NOMO-1 (cell line): ENCODE measurements around the gene TIE1.
A peak's percentile ranks its signal among the peaks of the same experiment; 100 is the strongest.

Source experiments
- DNase-seq, 2 experiments: peaks; one replicate each; lab custom pipeline; 2025; ENCODE audit not compliant: unreplicated experiment in 2 of 2; lab: John Stamatoyannopoulos, UW

TIE1 gene

GRCh38 chr1:43273708-43274107 is 27.1 kb upstream of the TIE1 start:
- no peak for DNase-seq

- peak; percentile 29 to 30 for DNase-seq
These were observed 26.5 kb upstream of the TIE1 start for GRCh38 chr1:43274125-43274803.

- DNase-seq = no peak
These were observed 26.0 kb upstream of the TIE1 start for GRCh38 chr1:43274804-43275180.

GRCh38 chr1:43275826-43276620 is 24.8 kb upstream of the TIE1 start:
- no peak for DNase-seq

- DNase-seq = no peak
These were observed 24.1 kb upstream of the TIE1 start for GRCh38 chr1:43276673-43277072.

- DNase-seq = no peak
These were observed 23.5 kb upstream of the TIE1 start for GRCh38 chr1:43277116-43277876.

GRCh38 chr1:43279161-43279560 is 21.6 kb upstream of the TIE1 start:
- no peak for DNase-seq

- DNase-seq = no peak
These were observed 21.1 kb upstream of the TIE1 start for GRCh38 chr1:43279666-43280065.

- no peak for DNase-seq
These were observed 20.1 kb upstream of the TIE1 start for GRCh38 chr1:43280692-43281091.

- no peak for DNase-seq
These were observed 18.3 kb upstream of the TIE1 start for GRCh38 chr1:43282220-43283195.

GRCh38 chr1:43284065-43284464 is 16.7 kb upstream of the TIE1 start:
- DNase-seq = no peak

- DNase-seq = no peak
These were observed 16.2 kb upstream of the TIE1 start for GRCh38 chr1:43284546-43285110.

GRCh38 chr1:43285269-43285990 is 15.4 kb upstream of the TIE1 start, which contains the start of gene C1orf210:
C1orf210 (minus strand) TSS chr1:43285581; CDS start chr1:43283270, 2,311 bp downstream.
- no peak for DNase-seq

- no peak for DNase-seq
These were observed 14.7 kb upstream of the TIE1 start for GRCh38 chr1:43286115-43286514.

- no peak for DNase-seq
These were observed 14.2 kb upstream of the TIE1 start for GRCh38 chr1:43286533-43286932.

- DNase-seq = no peak
These were observed 12.6 kb upstream of the TIE1 start for GRCh38 chr1:43288058-43288784.

GRCh38 chr1:43288785-43289706 is 11.7 kb upstream of the TIE1 start:
- DNase-seq = no peak

- no peak for DNase-seq
These were observed 8.6 kb upstream of the TIE1 start for GRCh38 chr1:43292216-43292615.
